Measurements from ENCODE around the gene PARP1. TPM values are rescaled to one million over a fixed set of nuclear protein-coding genes. Genes with fewer than 3 reads are reported as not detected.

Gene PARP1
- total RNA-seq, 1 donor = 89.4 TPM

GRCh38 chr1:226402739-226403165 is 5.1 kb downstream of the PARP1 start:
- no peak overlapping the region for H3K4me3 ChIP-seq (ENCODE audit: low read depth, low read length)
- no peak for TF ChIP-seq CTCF (IDR thresholded peaks at IDR 0.05; ENCODE audit: insufficient read depth, low read depth, low read length)
- no peak for DNase-seq (ENCODE audit: low read depth)

DNA sequence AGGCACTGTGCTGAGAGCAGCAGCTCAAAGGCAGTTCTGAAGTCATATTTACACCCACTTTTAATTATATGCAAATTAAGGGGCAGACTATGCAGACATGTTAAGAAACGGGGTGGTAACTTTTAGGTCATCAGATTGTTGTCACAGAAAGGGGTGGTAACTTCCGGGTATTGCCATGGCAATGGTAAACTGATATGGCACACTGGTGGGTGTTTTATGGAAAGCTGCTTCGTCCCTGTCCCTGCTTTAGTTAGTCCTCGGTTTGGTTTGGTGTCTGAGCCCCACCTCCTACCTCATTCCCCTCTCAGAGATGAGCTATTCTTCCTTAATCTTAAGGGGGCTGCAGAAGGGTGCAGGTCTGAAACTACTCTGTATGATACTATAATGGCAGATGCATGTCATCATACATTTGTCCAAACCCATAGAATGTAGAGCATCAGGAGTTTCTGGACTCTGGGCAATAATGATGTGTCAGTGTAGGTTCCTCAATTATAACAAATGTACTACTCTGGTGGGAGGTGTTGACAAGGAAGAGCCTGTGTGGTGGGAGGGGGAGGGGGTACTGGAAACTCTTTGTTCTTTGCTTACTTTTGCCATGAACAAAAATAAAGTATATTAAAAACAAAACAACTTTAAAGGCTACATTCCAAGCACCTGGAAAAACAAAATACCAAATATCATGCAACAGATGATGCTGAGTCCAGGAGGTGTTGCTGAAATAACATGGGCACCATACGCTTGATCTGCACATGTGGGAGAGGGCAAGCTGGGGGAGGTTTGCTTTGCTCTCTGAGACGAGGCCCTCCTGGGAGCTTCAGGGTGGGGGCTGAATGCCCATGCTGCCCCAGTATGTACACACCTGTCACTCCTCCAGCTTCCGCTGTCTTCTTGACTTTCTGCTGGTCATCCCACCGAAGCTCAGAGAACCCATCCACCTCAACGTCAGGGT is 6.3 kb downstream of the PARP1 start:
- DNase-seq (ENCODE audit: low read depth) = no peak
- TF ChIP-seq CTCF (IDR thresholded peaks at IDR 0.05; ENCODE audit: insufficient read depth, low read depth, low read length) = no peak
- no peak overlapping the region for H3K4me3 ChIP-seq (ENCODE audit: low read depth, low read length)

DNA sequence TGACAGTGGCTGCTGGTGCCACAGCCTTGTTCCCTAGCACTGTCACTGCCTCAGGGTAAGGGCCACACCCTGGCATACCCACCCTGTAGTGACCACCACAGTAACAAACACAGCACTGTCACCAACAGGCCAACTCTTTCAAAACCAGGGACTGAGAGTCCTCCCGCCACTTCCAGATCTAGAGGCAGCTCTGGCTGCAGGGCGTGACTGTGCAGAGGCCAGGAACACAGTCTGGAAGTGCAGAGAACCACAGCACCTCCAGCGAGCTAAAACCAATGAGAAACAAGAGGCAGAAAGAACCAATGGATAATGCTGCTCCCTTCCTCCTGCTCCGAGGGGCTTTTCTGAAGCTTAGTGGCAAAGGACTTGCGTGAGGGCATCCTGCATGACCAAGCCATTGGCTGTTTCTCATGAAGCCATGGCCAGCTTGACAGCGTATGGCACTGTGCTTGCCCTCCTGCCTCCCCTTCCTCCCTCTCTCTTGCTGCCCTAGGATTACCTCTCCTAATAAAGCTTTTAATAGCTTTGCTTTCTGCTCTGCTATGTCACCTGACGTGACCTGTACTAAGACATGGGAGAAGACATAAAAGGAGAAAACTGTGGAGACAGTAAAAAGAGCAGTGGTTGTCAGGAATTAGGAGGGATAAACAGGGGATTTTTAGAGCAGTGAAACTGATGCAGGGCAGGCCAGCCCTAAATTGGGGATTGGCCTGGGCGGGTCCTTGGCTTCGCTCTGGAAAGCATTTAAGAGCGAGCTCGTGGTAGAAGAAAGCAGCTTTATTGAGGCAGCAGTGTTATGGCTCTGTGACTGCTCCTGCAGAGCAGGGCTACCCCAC is 7.2 kb downstream of the PARP1 start:
- no peak overlapping the region for H3K4me3 ChIP-seq (ENCODE audit: low read depth, low read length)
- DNase-seq (ENCODE audit: low read depth) = peak; percentile 53
- TF ChIP-seq CTCF (IDR thresholded peaks at IDR 0.05; ENCODE audit: insufficient read depth, low read depth, low read length) = no peak

DNA sequence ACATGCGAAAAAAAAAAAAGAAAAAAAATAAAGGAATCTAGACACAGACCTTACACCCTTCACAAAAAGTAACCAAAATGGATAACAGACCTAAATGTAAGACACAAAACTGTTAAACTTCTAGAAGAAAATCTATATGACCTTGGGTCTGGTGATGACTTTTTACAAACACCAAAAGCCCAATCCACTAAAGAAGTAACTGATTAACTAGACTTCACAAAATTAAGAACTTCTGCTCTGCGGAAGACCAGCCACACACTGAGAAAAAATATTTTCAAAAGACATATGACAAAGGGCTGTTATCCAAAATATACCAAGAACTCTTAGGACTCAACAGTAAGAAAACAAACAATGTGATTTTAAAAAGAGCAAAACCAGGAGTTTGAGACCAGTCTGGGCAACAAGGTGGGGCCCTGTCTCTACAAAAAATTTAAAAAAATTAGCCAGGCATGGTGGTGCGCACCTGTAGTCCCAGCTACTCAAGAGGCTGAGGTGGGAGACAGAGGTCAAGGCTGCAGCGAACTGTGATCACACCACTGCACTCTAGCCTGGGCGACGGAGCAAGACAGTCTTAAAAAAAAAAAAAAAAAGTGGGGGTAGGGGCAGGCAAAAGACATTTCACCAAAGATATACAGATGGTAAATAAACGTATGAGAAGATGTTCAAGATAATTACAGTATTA is 9.8 kb downstream of the PARP1 start:
- no peak for DNase-seq (ENCODE audit: low read depth)
- no peak for TF ChIP-seq CTCF (IDR thresholded peaks at IDR 0.05; ENCODE audit: insufficient read depth, low read depth, low read length)
- H3K4me3 ChIP-seq (ENCODE audit: low read depth, low read length) = no peak overlapping the region

- DNase-seq (ENCODE audit: low read depth) = peak; percentile 43
- H3K4me3 ChIP-seq (ENCODE audit: low read depth, low read length) = no peak overlapping the region
- TF ChIP-seq CTCF (IDR thresholded peaks at IDR 0.05; ENCODE audit: insufficient read depth, low read depth, low read length) = no peak
These were observed 10.6 kb downstream of the PARP1 start for GRCh38 chr1:226397011-226397926.
